Endometrial microvascular endothelial cells (primary cell): Measurements from ENCODE around the gene ZNF174. TPM values are rescaled to one million over a fixed set of nuclear protein-coding genes. Genes with fewer than 3 reads are reported as not detected.

Experiments
- in situ Hi-C: cut with HindIII; loops from 2 replicates; pipeline ENCODE4 v1.10.0; 2017; ENCODE audit warnings: low sequenced_read_pairs, low pct_unique_long_range_greater_than_20kb; ENCODE audit errors: inconsistent ontology term
- total RNA-seq: library from RNA; depleted of rRNA; stranded (reverse); fragments of >200 nt; gene quantifications from one replicate; pipeline ENCODE4 v1.2.3, GENCODE V29; 2015; ENCODE audit errors: inconsistent ontology term

The ZNF174 gene
- total RNA-seq, result 10.2 TPM

DNA sequence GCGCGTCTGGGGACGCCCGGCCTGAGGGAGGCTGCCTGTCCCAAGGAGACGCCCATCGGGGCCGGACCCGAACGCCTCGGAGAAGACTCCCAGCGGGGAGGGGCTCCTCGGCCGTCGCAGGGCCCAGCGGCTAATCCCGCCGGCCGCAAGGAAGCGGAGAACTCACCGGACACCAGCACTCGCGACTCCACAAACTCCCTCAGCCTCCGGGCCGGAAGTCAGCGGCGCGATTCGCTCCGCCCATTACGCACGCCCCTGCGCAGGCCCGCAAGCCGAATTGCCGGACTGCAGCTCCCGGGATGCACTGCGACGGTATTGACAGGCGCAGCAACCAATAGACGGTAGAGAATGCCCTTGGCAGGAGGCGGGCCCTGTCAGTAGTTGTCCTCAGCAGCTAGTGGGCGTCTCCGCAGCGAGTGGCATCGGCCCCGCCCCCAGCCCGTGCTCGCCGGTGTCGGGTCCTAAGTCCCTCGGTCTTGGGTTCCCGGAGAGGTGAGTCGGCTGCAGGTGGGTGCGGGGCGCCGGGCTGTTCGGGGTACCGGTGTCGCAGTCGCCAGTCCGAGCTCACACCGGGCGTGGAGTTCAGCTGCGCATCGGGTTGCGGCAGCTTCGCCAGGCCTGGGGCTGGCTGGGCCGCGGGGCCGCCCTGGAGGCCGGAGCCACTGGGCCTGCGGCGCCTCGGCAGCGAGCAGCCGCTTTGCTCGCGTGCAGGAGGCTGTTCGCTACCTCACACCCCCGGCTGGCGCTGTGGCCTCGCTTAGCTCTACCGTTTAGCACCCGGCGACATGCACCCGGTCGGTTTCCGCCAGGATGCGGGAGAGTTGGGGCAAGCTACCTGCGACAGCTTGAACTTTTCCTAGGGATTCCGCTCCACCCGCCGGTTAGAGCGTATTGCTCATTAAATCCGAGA, at the start of gene ZNF174, which contains the start of gene ZSCAN32:
Gene ZNF174, plus strand, starts transcription at position 437 of the 910 bp plus-strand sequence. CDS start 790 bp downstream, outside the sequence.
Gene ZSCAN32, minus strand, starts transcription at position 226 of the 910 bp plus-strand sequence. CDS start 3,447 bp downstream, outside the sequence.
- in situ Hi-C loops, result no loop called here

DNA sequence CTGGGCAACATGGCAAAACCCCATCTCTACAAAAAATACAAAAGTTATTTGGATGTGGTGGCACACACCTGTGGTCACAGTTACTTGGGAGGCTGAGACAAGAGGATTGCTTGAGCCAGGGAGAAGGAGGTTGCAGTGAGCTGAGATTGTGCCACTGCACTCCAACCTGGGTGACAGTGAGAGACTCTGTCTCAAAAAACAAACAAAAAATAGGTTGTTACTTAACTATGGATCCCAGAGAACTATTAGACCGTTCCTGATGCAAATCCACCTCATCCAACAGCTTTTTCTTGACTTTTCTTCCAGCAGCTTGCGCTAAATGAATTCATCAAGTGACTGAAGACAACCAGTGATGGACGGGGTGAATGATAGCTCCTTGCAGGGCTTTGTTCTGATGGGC, 45.4 kb upstream of the ZNF174 start, which contains the start of gene OR2C1:
Gene OR2C1, plus strand, starts transcription at position 301 of the 400 bp plus-strand sequence. Its CDS starts 52 bp downstream, at position 353.
- in situ Hi-C loops, result no loop called here

DNA sequence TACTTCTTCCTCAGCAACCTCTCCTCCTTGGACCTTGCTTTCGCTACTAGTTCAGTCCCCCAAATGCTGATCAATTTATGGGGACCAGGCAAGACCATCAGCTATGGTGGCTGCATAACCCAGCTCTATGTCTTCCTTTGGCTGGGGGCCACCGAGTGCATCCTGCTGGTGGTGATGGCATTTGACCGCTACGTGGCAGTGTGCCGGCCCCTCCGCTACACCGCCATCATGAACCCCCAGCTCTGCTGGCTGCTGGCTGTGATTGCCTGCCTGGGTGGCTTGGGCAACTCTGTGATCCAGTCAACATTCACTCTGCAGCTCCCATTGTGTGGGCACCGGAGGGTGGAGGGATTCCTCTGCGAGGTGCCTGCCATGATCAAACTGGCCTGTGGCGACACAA, 44.9 kb upstream of the ZNF174 start:
- in situ Hi-C loops, result no loop called here

DNA sequence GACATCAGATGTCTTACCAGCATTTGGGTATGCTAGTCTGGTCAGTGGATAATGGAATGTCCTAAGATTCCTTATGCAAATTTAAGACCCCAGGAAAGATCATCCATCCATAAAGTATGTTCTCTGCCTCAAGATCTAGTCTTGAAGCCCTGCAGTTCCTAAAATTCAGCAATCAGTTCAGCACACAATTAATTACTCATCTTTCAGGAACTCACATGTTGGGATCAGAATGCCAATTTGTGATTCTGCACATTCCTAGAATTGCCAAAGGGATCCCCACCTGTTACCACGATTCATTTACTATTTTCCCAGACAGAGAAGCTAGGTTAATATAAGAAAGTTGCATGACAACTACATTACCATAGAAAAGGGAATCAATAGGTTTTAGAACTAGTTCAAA, 42.1 kb upstream of the ZNF174 start:
- in situ Hi-C loops, result no loop called here

DNA sequence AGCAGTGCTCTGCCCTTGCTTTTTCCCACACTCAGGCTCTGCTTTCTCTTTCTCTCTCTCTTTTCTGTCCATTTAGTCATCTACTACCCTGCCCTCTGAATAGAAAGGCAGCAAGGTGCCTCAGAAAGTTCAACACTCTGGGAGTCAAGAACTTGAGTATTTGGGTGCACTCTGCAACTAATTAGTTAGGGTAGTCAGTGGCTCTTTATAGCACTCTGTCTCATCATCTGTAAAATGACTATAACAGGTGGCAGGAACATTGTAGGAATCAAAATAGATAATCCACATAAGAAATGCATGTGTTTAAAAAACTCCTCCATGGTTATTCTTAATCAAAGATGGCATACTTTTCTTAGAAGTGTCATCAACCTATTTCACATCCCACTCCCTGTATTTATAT, 38.1 kb upstream of the ZNF174 start:
- in situ Hi-C loops, result no loop called here

DNA sequence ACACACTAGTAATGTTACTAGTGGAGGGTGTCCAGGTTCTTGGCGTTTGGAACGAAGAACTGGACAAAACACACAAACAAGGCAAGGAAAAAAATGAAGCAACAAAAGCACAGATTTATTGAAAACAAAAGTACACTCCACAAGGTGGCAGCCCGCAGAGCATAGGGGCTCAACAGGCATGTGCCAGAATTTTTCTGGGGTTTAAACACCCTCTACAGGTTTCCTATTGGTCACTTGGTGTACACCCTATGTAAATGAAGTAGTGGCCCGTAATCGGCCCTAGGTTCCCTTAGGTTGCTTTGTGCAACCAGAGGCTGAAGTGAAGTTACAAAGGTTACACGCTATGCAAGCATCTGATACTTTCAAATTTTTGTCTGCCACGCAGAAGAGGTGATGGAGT, 37.2 kb upstream of the ZNF174 start:
- in situ Hi-C loops, result no loop called here

DNA sequence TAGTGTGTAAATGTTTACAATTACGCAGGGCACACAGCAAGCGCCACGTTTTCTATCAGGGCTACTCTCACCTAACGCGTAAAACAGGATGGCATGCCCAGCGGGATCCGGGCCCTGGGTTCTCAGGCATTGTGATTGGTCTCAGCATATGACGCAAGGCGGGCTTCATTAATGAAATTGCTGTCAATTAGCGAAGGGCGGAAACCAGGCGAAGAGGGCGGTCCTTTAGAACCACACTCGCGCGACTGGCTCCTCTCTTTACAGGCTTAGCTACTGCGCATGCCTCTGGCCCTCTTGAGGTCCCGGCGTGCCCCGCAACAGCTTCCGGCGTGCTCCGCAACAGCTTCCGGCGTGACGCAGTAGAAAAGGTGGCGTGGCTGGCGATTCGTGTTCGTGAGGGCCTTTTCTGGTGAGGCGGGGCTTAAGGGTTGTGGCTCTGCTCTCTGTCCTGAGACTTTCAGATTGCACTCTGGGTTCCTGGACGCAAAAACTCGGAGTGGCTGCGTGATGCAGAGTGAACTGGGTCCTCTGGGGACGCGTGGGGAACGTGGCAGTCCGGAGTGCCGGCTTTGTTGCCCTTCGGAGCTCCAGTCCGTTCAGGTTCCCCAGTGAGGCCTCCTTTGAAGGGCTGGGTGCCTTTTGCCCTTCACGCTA, 36.1 kb upstream of the ZNF174 start:
- in situ Hi-C loops, result no loop called here

DNA sequence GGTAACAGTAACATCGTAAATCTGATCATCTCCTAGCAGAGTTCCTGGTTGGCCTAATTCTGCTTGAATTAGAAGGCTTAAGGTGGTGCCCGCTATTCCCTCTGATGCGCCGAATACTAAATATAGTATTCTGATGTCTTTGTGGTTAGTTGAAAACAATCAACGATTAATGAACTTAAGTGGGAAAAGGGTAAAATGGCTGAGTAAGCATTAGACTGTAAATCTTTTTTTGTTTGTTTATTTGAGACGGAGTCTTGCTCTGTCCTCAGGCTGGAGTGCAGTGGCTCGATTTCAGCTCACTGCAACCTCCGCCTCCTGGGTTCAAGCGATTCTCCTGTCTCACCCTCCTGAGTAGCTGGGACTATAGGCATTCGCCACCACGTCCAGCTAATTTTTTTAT, 31.9 kb upstream of the ZNF174 start:
- in situ Hi-C loops, result no loop called here

DNA sequence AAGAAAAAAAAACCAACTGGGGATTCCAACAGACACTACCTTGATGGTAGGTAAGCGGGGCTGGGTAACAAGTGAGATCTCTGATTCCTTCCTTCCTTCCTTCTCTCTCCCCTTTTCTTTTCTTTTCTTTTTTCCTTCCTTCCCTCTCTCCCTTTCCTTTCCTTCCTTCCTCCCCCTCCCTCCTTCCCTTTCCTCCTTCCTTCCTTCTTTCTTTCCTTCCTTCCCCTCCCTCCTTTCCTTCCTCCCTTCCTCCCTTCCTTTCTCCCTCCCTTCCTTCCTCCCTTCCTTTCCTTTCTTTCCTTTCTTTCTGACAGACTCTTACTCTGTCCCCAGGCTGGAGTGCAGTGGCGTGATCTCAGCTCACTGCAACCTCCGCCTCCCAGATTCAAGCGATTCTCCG, 25.3 kb upstream of the ZNF174 start:
- in situ Hi-C loops, result no loop called here

DNA sequence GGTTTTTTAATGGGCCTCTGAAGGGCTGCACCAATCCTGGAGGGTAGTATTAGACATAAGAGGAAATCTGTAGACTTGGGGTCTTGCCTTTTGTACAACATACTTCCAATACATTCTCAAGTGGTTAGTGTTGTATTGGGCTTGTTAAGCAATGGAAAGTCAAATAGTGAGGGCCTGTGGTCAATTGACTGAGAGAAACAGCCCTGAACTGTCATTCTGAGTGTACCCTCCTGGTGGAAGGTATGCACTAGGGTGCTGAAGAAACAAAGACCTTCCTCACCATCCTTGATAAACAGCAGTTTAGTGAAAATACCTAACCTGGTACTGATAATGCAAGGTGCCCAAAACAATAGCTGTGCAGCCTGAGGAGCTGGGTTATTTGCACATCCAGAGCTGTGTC, 23.1 kb upstream of the ZNF174 start:
- in situ Hi-C loops, result no loop called here

DNA sequence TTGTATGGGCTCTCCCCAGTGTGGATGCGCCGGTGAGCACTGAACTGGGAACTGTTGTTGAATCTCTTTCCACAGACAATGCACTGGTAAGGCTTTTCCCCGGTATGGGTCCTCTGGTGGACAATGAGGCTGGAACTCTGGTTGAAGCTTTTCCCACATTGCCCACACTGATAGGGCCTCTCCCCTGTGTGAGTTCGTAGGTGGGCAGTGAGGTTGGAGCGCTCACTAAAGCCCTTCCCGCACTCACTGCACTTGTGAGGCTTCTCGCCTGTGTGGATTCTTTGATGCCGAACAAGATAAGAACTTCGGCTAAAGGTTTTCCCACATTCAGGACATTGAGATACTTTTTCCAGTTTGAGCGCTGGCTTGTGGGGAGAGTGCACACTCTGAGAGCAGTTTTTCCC, 18.0 kb upstream of the ZNF174 start:
- in situ Hi-C loops, result no loop called here

DNA sequence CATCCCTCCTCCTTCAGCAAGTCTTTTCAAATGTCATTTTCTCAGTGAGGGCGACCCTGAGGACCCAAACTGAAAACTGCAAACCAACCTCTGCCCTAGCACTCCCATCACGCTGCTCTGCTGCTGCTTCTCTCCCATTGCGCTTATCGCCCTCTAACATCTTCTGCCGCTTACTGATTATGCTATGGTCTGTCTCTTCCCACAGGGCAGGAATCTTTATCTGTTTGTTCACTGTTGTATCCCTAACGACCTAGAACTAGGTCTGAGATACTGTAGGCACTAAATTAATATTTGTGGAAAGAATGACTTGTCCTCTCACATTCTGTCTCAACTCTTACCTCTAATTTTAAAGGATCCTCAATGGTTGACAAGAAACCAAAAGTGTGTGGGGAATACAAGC, 12.7 kb upstream of the ZNF174 start:
- in situ Hi-C loops, result no loop called here

DNA sequence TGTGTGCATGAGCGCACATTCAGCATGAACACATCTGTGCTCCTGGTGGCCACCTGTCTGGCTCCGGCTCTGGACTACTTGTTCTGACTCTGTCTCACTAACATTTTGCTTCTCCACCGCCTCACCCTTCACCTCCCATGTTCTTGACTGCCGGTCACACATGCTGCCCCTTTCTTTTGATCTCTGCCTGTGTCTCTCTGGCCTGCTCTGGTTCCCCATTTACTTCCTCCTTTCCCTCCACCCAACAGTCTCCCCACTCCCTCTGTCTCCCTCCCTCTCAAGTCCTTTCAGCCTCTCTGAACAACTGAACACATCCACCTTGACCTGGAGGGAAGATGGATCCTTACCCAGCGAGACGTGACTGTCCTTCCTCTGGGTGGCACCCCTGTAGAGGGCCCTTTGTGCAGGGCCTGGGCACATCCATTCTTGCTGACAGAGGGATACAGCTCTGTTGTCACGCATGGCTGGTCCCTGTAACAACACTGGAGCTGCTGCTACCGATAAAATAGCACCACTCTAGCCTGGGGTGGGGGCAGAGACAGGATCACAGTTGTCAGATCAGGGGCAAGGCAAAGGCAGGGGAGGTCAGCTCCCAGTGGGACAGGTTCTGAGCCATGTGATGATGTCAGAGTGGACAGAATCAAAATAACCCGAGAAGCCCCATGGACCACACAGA, 11.2 kb upstream of the ZNF174 start:
- in situ Hi-C loops, result no loop called here

DNA sequence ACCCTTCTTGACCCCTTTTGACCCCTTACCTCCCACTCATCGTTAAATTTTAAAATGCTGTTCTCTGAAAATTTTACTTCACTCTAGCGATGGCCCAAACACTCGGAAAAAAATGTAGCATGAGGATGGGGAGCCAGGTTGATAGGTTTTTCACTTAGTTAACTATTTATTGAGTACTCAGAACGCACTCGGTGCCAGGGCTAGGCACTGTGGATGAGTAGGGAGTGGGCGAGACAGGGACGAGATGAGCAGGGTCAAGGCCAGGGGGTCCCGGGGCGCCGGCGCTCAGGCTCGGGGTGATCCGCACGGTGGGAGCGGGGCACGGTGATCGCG, 603 bp upstream of the ZNF174 start:
- in situ Hi-C loops, result no loop called here

DNA sequence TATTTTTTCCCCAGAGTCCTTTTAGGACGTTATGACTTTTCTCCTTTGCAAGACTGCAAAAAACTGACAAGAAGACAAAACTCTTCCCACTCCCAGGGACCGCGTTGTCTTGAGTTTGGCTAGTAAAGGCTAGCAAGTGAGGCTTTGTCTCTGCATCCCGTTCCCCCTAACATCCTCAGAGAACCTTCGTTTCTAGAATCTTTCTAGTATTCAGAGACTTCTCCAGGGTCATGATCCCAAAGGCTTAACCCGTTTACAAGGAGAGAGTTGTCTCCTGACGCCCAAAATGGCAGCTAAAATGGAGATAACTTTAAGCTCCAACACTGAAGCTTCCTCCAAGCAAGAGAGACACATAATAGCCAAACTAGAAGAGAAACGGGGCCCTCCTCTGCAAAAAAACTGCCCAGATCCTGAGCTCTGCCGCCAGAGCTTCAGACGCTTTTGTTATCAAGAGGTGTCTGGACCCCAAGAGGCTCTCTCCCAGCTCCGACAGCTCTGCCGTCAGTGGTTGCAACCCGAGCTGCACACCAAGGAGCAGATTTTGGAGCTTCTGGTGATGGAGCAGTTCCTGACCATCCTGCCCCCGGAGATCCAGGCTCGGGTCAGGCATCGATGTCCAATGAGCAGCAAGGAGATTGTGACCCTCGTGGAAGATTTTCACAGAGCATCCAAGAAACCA, 843 bp downstream of the ZNF174 start:
- in situ Hi-C loops, result no loop called here

DNA sequence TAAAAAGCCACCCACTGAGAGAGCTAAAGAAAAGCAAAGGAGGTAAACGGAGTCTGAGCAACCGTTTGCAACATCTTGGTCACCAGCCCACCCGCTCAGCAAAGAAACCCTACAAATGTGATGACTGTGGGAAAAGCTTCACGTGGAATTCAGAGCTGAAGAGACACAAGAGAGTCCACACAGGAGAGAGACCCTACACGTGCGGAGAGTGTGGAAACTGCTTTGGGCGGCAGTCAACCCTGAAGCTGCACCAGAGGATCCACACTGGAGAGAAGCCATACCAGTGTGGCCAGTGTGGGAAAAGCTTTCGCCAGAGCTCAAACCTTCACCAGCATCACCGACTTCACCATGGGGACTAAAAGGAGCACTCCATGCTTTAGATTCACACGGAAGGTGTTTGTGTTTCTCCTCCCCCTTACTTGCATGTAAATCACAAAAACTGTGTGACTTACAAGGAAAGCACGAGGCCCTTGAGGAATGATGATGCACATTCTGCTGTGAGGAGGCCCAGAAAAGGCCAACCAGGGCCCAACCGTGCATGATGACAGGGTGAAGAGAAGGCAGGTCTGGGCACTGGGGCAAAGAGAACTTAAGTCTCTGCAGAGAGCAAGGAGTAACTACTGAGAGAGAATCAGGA, 7.7 kb downstream of the ZNF174 start:
- in situ Hi-C loops, result no loop called here

DNA sequence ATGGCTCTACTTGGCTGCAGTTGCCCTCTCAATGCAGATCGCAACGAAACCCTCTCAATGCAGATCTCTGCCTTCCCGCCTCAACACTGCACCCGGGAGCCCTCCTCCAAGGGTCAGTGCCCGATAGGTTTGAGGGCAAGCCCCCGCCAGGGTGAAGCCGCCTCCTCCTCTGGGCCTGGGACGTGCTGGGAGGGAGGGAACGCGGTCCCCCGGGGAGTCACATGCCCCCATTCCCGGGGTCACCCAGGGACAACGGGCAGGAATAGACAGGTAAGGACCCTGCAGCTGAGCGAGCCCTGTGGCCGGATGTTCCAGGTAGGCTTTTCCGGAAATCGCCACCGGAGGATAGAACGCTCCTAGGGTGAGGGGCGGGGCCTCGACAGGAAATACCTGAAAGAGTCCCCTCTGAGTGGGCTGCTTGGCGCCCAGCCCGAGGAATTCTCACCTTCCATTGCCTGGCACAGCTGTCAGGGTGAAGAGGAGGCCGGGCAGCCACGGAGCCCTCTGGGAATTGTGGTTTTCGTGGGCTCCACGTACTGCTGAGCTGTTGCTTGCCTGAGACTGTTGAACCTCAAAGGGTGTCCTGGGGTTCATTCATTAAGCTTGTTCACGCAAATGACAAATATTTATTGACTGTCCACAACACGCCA, 12.8 kb downstream of the ZNF174 start:
- in situ Hi-C loops, result no loop called here

DNA sequence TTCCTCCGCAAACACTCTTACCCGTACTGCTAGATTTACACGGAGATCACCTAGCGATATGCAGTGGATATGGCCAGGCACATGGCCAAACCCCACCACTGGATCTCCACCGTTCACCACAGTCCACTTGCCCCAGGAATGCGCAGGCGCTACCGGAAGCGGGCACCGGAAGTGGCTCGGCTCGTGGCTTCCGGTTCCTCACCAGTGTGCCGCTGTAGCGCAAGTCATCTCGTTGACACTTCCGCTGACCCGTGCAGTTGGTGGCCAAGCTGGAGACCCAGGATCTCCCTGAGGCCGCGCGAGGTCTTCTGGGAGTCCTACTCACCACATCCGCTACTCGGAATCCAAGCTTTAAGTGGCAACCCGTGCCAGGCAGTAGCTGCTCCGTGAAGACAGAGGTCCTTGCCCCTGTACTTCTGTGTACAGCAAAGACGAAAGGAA, 30.8 kb downstream of the ZNF174 start:
- in situ Hi-C loops, result no loop called here
